HG02678 (cell line): ENCODE measurements around the gene CAPN11.
"Not testable (repeated sequence)": the region's sequence is repeated elsewhere in the genome, so short reads cannot be mapped to it uniquely, and the experiment has no call there.

Experiments used
- ATAC-seq: cut with Tn5 transposase; IDR thresholded peaks from one replicate; pipeline ENCODE4 v1.9.1; 2021; ENCODE audit warnings: mild to moderate bottlenecking, moderate library complexity; ENCODE audit not compliant: unreplicated experiment

The CAPN11 gene

GRCh38 chr6:44179072-44179536 lies 20.5 kb downstream of the CAPN11 start:
- ATAC-seq, result no peak

GRCh38 chr6:44179648-44180047 lies 21.0 kb downstream of the CAPN11 start:
- no peak for ATAC-seq

GRCh38 chr6:44180406-44180805 lies 21.8 kb downstream of the CAPN11 start:
- no peak for ATAC-seq

GRCh38 chr6:44180886-44181285 lies 22.3 kb downstream of the CAPN11 start:
- no peak for ATAC-seq

- not testable (repeated sequence) for ATAC-seq
These were observed 23.2 kb downstream of the CAPN11 start for GRCh38 chr6:44181784-44182183.

- no peak for ATAC-seq
These were observed 24.3 kb downstream of the CAPN11 start for GRCh38 chr6:44182911-44183390.

- ATAC-seq, result no peak
These were observed 25.2 kb downstream of the CAPN11 start for GRCh38 chr6:44183783-44184182.

GRCh38 chr6:44185356-44185755 lies 26.7 kb downstream of the CAPN11 start:
- ATAC-seq, result not testable (repeated sequence)

- ATAC-seq, result no peak
These were observed 27.5 kb downstream of the CAPN11 start for GRCh38 chr6:44185953-44186634.

GRCh38 chr6:44186635-44187025 lies 28.0 kb downstream of the CAPN11 start:
- no peak for ATAC-seq

- no peak for ATAC-seq
These were observed 30.2 kb downstream of the CAPN11 start for GRCh38 chr6:44188819-44189218.

- ATAC-seq, result no peak
These were observed 30.6 kb downstream of the CAPN11 start for GRCh38 chr6:44189257-44189656.

- peak; percentile 61 for ATAC-seq
These were observed 32.1 kb downstream of the CAPN11 start for GRCh38 chr6:44190715-44191114.

- ATAC-seq, result no peak
These were observed 33.9 kb downstream of the CAPN11 start for GRCh38 chr6:44192428-44193041.

- ATAC-seq, result no peak
These were observed 34.8 kb downstream of the CAPN11 start for GRCh38 chr6:44193307-44193910.

- ATAC-seq, result no peak
These were observed 35.7 kb downstream of the CAPN11 start for GRCh38 chr6:44194326-44194725.

- ATAC-seq, result not testable (repeated sequence)
These were observed 37.7 kb downstream of the CAPN11 start for GRCh38 chr6:44196351-44196750.

GRCh38 chr6:44198684-44199083 lies 40.1 kb downstream of the CAPN11 start:
- ATAC-seq, result no peak

GRCh38 chr6:44199883-44200282 lies 41.3 kb downstream of the CAPN11 start:
- no peak for ATAC-seq

GRCh38 chr6:44201200-44201599 lies 42.6 kb downstream of the CAPN11 start:
- ATAC-seq, result no peak

- no peak for ATAC-seq
These were observed 43.2 kb downstream of the CAPN11 start for GRCh38 chr6:44201638-44202303.
